Endothelial cell (in vitro differentiated cells): ENCODE results near the gene DRAXIN. TPM values are rescaled to one million over a fixed set of nuclear protein-coding genes. Genes with fewer than 3 reads are reported as not detected.
A peak's percentile ranks its signal among the peaks of the same experiment; 100 is the strongest.

Experiments used
- DNase-seq: peaks from one replicate; pipeline ENCODE4 v3.0.0; 2021; ENCODE audit warnings: low spot score
- H3K27ac Mint-ChIP-seq: one replicate; pipeline ENCODE4 v1.8.0; 2021; ENCODE audit warnings: mixed read lengths, inconsistent platforms; ENCODE audit not compliant: unreplicated experiment
- H3K27me3 Mint-ChIP-seq: one replicate; pipeline ENCODE4 v1.8.0; 2021; ENCODE audit warnings: mild to moderate bottlenecking, moderate library complexity, mixed read lengths, inconsistent platforms; ENCODE audit not compliant: unreplicated experiment
- H3K36me3 Mint-ChIP-seq: one replicate; pipeline ENCODE4 v1.8.0; 2021; ENCODE audit warnings: mild to moderate bottlenecking, low read depth, mixed read lengths, inconsistent platforms; ENCODE audit not compliant: unreplicated experiment
- H3K4me1 Mint-ChIP-seq: one replicate; pipeline ENCODE4 v1.8.0; 2021; ENCODE audit warnings: mild to moderate bottlenecking, mixed read lengths, inconsistent platforms; ENCODE audit not compliant: unreplicated experiment
- H3K4me3 Mint-ChIP-seq: one replicate; pipeline ENCODE4 v1.8.0; 2021; ENCODE audit warnings: mild to moderate bottlenecking, mixed read lengths, inconsistent platforms; ENCODE audit not compliant: unreplicated experiment
- H3K9me3 Mint-ChIP-seq: one replicate; pipeline ENCODE4 v1.8.0; 2021; ENCODE audit warnings: mixed read lengths, inconsistent platforms; ENCODE audit not compliant: unreplicated experiment
- CTCF ChIP-seq: fragments of 200-600 bp; sonication (generic); IDR thresholded peaks from one replicate; pipeline ENCODE4 v1.5.0; 2021; ENCODE audit warnings: antibody characterized with exemption; ENCODE audit not compliant: unreplicated experiment
- total RNA-seq: library from RNA; stranded (reverse); fragmentation: NEBNext Ultra II Directional; extraction: Animal tissue kit (Norgen Biotek cat#: 25700); gene quantifications from one replicate; pipeline ENCODE4 v1.2.1, GENCODE V29; 2021; ENCODE audit not compliant: unreplicated experiment

DRAXIN gene
- total RNA-seq, 1 donor from 2014 or later = 0.46 TPM

DNA sequence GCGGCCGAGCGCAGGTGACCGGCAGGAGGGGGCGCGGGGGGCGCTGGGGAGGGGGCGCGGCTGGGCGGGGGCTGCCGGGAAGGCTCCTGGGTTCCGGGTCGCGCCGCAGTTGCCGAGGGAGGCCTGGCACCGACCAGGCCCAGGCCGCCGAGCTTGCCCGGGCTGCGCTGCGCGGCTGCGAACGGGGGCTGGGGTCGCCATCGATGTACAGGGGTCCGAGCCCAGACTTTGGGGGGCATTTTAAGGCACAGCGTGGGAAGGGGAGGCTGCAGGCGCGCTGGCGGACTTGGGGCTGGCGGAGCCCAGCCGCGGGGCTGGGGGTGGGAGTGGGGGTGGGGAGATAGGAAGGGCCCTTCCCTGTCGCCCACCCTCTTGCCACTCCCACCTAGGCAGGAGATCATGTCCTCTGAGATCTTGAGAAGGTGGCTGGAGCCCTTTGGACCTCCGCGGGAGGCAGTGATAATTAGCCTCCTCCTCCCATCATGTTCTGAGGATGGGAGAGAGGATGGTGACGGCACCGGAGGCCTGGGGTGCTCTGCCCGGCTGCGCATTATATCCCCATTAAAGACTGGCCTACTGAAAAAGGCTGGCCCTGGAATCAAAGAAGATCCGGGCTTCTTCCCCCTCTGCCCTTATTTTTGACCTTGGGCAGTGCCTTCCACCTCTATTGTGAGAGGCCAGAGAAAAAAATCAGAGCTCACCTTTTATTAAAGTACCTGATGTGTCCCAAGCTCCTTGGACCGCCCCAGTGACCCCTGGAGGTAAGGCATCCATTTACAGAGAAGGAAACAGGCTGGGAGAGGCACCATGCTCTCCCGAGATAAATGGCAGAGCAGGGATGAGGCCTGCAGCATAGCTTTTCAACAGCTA is 36.3 kb upstream of the DRAXIN start:
- no peak for DNase-seq
- H3K27me3 Mint-ChIP-seq = peaks cover 14% of the 10 kb centered on the region
- peaks cover 4% of the 10 kb centered on the region for H3K36me3 Mint-ChIP-seq
- peaks cover 2% of the 10 kb centered on the region for H3K4me1 Mint-ChIP-seq
- no peak for TF ChIP-seq CTCF
- H3K27ac Mint-ChIP-seq = no peak overlapping the region
- peak overlapping the region; percentile 47 for H3K4me3 Mint-ChIP-seq
- H3K9me3 Mint-ChIP-seq = no peaks in the 10 kb centered on the region

GRCh38 chr1:11657654-11658053 is 33.9 kb upstream of the DRAXIN start:
- no peak overlapping the region for H3K27ac Mint-ChIP-seq
- H3K9me3 Mint-ChIP-seq = no peaks in the 10 kb centered on the region
- H3K4me1 Mint-ChIP-seq = no peaks in the 10 kb centered on the region
- no peak for DNase-seq
- TF ChIP-seq CTCF = no peak
- H3K4me3 Mint-ChIP-seq = no peak overlapping the region
- peaks cover 10% of the 10 kb centered on the region for H3K27me3 Mint-ChIP-seq
- H3K36me3 Mint-ChIP-seq = no peaks in the 10 kb centered on the region

DNA sequence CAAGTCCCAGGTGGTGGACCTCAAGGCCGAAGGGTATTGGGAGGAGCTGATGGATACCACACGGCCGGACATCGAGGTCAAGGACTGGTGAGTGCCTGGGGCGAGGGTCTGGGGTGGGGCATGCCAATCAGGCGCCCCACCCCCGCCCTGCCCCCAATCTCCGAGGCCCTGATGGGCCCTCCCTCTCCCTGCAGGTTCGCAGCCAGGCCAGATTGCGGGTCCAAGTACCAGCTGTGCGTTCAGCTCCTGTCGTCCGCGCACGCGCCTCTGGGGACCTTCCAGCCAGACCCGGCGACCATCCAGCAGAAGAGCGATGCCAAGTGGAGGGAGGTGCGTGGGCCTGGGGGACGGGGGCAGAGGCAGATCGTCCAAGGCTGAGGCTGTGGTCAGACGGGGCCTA is 33.0 kb upstream of the DRAXIN start:
- Mint-ChIP-seq H3K27me3 (peaks cover 10% of the 10 kb centered on the region), H3K4me3 (no peak overlapping the region), H3K9me3 (no peaks in the 10 kb centered on the region), H3K27ac (no peak overlapping the region), H3K4me1 (no peaks in the 10 kb centered on the region), H3K36me3 (no peaks in the 10 kb centered on the region)
- no peak for DNase-seq
- TF ChIP-seq CTCF = no peak

GRCh38 chr1:11659748-11660147 is 31.8 kb upstream of the DRAXIN start:
- TF ChIP-seq CTCF = no peak
- Mint-ChIP-seq H3K27me3 (peaks cover 10% of the 10 kb centered on the region), H3K4me1 (no peaks in the 10 kb centered on the region), H3K27ac (no peak overlapping the region), H3K36me3 (no peaks in the 10 kb centered on the region), H3K9me3 (no peaks in the 10 kb centered on the region), H3K4me3 (no peak overlapping the region)
- no peak for DNase-seq

- Mint-ChIP-seq H3K36me3 (no peaks in the 10 kb centered on the region), H3K4me1 (no peaks in the 10 kb centered on the region), H3K27ac (no peak overlapping the region), H3K9me3 (no peaks in the 10 kb centered on the region), H3K27me3 (peaks cover 7% of the 10 kb centered on the region), H3K4me3 (no peak overlapping the region)
- TF ChIP-seq CTCF = no peak
- DNase-seq = no peak
Observed at GRCh38 chr1:11661103-11661502, 30.4 kb upstream of the DRAXIN start.
